MM.1S (cell line): Measurements from ENCODE around the gene TRIP4.

ENCODE experiments used
- DNase-seq: peaks from one replicate; pipeline ENCODE4 v3.0.0-alpha.2; 2015
- H2AFZ ChIP-seq: fragments of 300-600 bp; sonication (generic); 2 replicates; pipeline ENCODE4 v1.6.0; 2016; ENCODE audit warnings: antibody characterized with exemption, low read length
- H3F3A ChIP-seq: fragments of 300-600 bp; sonication (generic); 2 replicates; pipeline ENCODE4 v1.6.1; 2016; ENCODE audit warnings: mild to moderate bottlenecking, antibody characterized with exemption, low read length, moderate library complexity, mixed read lengths; ENCODE audit not compliant: insufficient read depth
- H3K27ac ChIP-seq: fragments of 300-600 bp; sonication (generic); 2 replicates; pipeline ENCODE4 v1.5.1; 2016; ENCODE audit warnings: mild to moderate bottlenecking, low read length
- H3K27me3 ChIP-seq: fragments of 300-600 bp; sonication (generic); replicated peaks from 2 replicates; pipeline ENCODE4 v1.6.0; 2016; ENCODE audit warnings: low read length; ENCODE audit not compliant: insufficient read depth
- H3K36me3 ChIP-seq: fragments of 300-600 bp; sonication (generic); replicated peaks from 2 replicates; pipeline ENCODE4 v1.6.1; 2016; ENCODE audit warnings: mild to moderate bottlenecking, low read length, mixed read lengths; ENCODE audit not compliant: insufficient read depth
- H3K4me1 ChIP-seq: fragments of 300-600 bp; sonication (generic); 2 replicates; pipeline ENCODE4 v1.6.1; 2016; ENCODE audit warnings: low read length, mixed read lengths
- H3K4me2 ChIP-seq: fragments of 300-600 bp; sonication (generic); 2 replicates; pipeline ENCODE4 v1.6.0; 2016; ENCODE audit warnings: low read depth, low read length
- H3K4me3 ChIP-seq: fragments of 300-600 bp; sonication (generic); 2 replicates; pipeline ENCODE4 v1.5.1; 2016; ENCODE audit warnings: low read length, mixed read lengths
- H3K79me2 ChIP-seq: fragments of 300-600 bp; sonication (generic); 2 replicates; pipeline ENCODE4 v1.6.1; 2016; ENCODE audit warnings: mixed run types, low read length, mixed read lengths
- H3K9ac ChIP-seq: fragments of 300-600 bp; sonication (generic); 2 replicates; pipeline ENCODE4 v1.6.1; 2016; ENCODE audit warnings: low read length, mixed read lengths
- H3K9me2 ChIP-seq: fragments of 300-600 bp; sonication (generic); replicated peaks from 2 replicates; pipeline ENCODE4 v1.6.1; 2016; ENCODE audit warnings: mild to moderate bottlenecking, low read length, mixed read lengths; ENCODE audit not compliant: insufficient read depth
- H3K9me3 ChIP-seq: fragments of 300-600 bp; sonication (generic); replicated peaks from 2 replicates; pipeline ENCODE4 v1.6.1; 2016; ENCODE audit warnings: mild to moderate bottlenecking, low read length, mixed read lengths; ENCODE audit not compliant: insufficient read depth
- H4K20me1 ChIP-seq: fragments of 300-600 bp; sonication (generic); 2 replicates; pipeline ENCODE4 v1.6.1; 2016; ENCODE audit warnings: mild to moderate bottlenecking, low read length, moderate library complexity, mixed read lengths; ENCODE audit not compliant: insufficient read depth
- EZH2 ChIP-seq: fragments of 300-600 bp; sonication (generic); optimal IDR thresholded peaks from 2 replicates; pipeline ENCODE3; 2017; ENCODE audit warnings: low read depth, mild to moderate bottlenecking, antibody characterized with exemption, low read length, mixed read lengths
- EZH2phosphoT487 ChIP-seq: fragments of 300-600 bp; sonication (generic); IDR thresholded peaks from 2 replicates; pipeline ENCODE4 v1.6.1; 2018; ENCODE audit warnings: antibody characterized with exemption, low read length
- TF ChIP-seq, protein P1 (sequence below): fragments of 300-600 bp; sonication (generic); IDR thresholded peaks from 2 replicates; pipeline ENCODE4 v1.5.1; 2016; ENCODE audit warnings: antibody characterized with exemption, low read length, mixed read lengths

The TRIP4 gene

DNA sequence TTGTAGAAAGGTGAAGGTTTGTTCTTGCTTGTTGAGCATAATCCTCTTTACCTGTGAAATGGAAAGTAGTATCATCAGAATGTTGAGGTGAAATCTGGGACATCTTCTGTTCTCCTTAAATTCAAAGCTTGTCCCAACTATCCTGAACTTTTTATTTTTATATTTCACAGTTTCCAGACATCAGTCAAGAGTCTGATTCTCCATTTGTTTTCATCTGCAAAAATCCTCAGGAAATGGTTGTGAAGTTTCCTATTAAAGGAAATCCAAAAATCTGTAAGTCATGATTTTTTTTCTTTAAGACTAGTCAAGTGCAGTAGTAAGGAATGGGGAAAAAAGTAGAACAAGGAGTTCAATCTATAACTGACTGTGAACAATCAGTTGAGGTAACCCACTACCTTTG lies 57.2 kb downstream of the TRIP4 start:
- Histone ChIP-seq H3K4me3 (no peak overlapping the region), H3K9me3 (no peaks in the 10 kb centered on the region), H3K79me2 (no peaks in the 10 kb centered on the region), H2AFZ (no peak overlapping the region), H3K27ac (no peak overlapping the region), H3K9me2 (no peaks in the 10 kb centered on the region), H3K4me1 (no peaks in the 10 kb centered on the region), H3K9ac (no peak overlapping the region), H3K36me3 (no peaks in the 10 kb centered on the region), H3K4me2 (no peak overlapping the region), H4K20me1 (no peaks in the 10 kb centered on the region), H3K27me3 (no peaks in the 10 kb centered on the region), H3F3A (no peaks in the 10 kb centered on the region)
- TF ChIP-seq, protein P1, sequence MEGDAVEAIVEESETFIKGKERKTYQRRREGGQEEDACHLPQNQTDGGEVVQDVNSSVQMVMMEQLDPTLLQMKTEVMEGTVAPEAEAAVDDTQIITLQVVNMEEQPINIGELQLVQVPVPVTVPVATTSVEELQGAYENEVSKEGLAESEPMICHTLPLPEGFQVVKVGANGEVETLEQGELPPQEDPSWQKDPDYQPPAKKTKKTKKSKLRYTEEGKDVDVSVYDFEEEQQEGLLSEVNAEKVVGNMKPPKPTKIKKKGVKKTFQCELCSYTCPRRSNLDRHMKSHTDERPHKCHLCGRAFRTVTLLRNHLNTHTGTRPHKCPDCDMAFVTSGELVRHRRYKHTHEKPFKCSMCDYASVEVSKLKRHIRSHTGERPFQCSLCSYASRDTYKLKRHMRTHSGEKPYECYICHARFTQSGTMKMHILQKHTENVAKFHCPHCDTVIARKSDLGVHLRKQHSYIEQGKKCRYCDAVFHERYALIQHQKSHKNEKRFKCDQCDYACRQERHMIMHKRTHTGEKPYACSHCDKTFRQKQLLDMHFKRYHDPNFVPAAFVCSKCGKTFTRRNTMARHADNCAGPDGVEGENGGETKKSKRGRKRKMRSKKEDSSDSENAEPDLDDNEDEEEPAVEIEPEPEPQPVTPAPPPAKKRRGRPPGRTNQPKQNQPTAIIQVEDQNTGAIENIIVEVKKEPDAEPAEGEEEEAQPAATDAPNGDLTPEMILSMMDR, result no peak
- no peak for TF ChIP-seq EZH2
- TF ChIP-seq EZH2phosphoT487, result no peak
- no peak for DNase-seq

DNA sequence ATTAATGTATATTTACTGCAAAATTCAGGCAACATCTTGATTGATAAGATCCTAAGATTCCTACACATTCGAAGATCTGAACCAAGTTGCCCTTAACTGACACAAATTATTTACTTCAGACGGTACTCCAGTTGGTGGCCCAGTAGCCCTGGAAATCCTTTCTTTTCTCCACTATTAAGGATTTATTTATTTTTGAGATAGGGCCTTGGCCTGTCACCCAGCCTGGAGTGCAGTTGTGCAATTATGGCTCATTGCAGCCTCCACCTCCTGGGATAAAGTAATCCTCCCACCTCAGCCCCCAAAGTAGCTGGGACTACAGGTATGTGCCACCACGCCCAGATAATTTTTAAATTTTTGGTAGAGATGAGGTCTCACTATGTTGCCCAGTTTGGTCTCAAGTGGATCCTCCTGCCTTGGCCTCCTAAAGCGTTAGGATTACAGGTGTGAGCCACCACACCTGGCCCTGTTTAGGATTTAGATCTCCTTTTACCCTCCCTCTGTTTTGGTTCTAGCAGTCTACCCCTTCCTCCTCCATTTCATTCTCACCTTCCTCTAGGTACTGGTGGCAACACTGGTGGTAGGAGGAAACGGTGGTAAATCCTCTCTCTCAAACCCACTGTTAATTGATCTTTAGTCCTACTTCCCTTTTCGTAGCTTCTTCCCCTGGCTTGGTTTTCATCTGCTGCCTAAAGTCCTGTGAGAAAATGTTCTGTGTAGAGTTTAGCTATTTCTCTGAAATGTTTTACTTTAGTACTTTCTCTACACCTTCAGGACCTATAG lies 60.1 kb downstream of the TRIP4 start:
- H3K36me3 ChIP-seq, result no peaks in the 10 kb centered on the region
- no peak overlapping the region for H3K4me2 ChIP-seq
- H4K20me1 ChIP-seq, result no peaks in the 10 kb centered on the region
- H3F3A ChIP-seq, result no peaks in the 10 kb centered on the region
- no peak for TF ChIP-seq EZH2
- TF ChIP-seq EZH2phosphoT487, result no peak
- TF ChIP-seq, protein P1, result no peak
- no peak overlapping the region for H3K9ac ChIP-seq
- H3K27me3 ChIP-seq, result no peaks in the 10 kb centered on the region
- no peaks in the 10 kb centered on the region for H3K9me2 ChIP-seq
- no peak for DNase-seq
- no peak overlapping the region for H2AFZ ChIP-seq
- no peak overlapping the region for H3K4me3 ChIP-seq
- H3K27ac ChIP-seq, result no peak overlapping the region
- H3K4me1 ChIP-seq, result no peaks in the 10 kb centered on the region
- H3K9me3 ChIP-seq, result no peaks in the 10 kb centered on the region
- no peaks in the 10 kb centered on the region for H3K79me2 ChIP-seq

DNA sequence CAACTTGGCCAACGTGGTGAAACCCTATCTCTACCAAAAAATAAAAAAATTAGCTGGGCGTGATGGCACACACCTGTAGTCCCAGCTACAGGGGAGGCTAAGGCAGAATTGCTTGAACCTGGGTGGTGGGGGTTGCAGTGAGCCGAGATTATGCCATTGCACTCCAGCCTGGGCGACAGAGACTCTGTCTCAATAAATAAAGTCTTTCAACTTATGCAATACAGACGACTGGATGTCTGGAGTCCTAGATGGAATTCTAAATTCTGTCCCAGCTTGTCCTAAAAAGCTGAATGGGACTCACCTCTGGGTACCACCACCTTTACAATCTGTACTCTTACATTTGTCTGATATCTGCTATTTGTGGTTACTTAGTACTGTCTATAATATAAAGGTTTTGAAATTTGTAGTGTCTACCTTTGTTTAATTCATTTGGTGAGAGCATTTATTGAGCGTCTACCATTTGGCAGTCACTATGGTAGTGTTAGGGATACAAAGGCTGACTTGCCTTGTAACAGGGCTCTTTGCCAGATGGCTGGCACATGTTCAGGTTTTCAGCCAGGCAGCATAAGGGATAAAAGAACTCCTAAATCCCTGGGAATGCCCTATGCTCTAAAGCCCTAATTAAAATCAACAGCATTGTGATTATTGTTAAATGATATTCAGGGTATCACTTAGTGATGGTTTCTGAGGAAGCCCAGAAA lies 65.5 kb downstream of the TRIP4 start:
- Histone ChIP-seq H3K4me3 (no peak overlapping the region), H3K27ac (no peak overlapping the region), H3K4me1 (no peaks in the 10 kb centered on the region), H3K9me3 (no peaks in the 10 kb centered on the region), H3F3A (no peaks in the 10 kb centered on the region), H3K9ac (no peak overlapping the region), H3K79me2 (no peaks in the 10 kb centered on the region), H3K27me3 (no peaks in the 10 kb centered on the region), H3K36me3 (no peaks in the 10 kb centered on the region), H3K9me2 (no peaks in the 10 kb centered on the region), H4K20me1 (no peaks in the 10 kb centered on the region), H3K4me2 (no peak overlapping the region), H2AFZ (no peak overlapping the region)
- no peak for DNase-seq
- TF ChIP-seq, protein P1, result no peak
- no peak for TF ChIP-seq EZH2
- TF ChIP-seq EZH2phosphoT487, result no peak
